DND-41 (cell line): ENCODE measurements around the gene SLC4A5.

ENCODE experiments used
- CTCF ChIP-seq: IDR thresholded peaks from 2 replicates; pipeline ENCODE4 v1.5.1; 2012; ENCODE audit warnings: borderline replicate concordance, low read length, moderate library complexity, mild to moderate bottlenecking; ENCODE audit not compliant: poor library complexity, severe bottlenecking; ENCODE audit errors: extremely low read depth
- EZH2 ChIP-seq: IDR thresholded peaks from 3 replicates; pipeline ENCODE4 v1.6.1; 2012; ENCODE audit warnings: borderline replicate concordance, low read depth, mild to moderate bottlenecking, moderate library complexity, low read length, inconsistent platforms; ENCODE audit not compliant: severe bottlenecking

- TF ChIP-seq CTCF, result no peak
- TF ChIP-seq EZH2, result no peak
These were observed 120.9 kb downstream of the SLC4A5 start for GRCh38 chr2:74222300-74222650.
